GM12864 (cell line): ENCODE results near the gene SYT11.

ENCODE experiments used
- DNase-seq: peaks from one replicate; pipeline ENCODE4 v3.0.0-alpha.2; 2011; ENCODE audit warnings: low read depth
- H3K4me3 ChIP-seq: 2 replicates; pipeline ENCODE4 v1.5.1; 2011; ENCODE audit warnings: mild to moderate bottlenecking, low read depth, low read length, control low read depth
- TF ChIP-seq, protein P1 (sequence below): IDR thresholded peaks from 2 replicates; pipeline ENCODE4 v1.5.1; 2011; ENCODE audit warnings: low read depth, mild to moderate bottlenecking, moderate library complexity, low read length, control low read depth, inconsistent platforms; ENCODE audit errors: missing control alignments

SYT11 gene

DNA sequence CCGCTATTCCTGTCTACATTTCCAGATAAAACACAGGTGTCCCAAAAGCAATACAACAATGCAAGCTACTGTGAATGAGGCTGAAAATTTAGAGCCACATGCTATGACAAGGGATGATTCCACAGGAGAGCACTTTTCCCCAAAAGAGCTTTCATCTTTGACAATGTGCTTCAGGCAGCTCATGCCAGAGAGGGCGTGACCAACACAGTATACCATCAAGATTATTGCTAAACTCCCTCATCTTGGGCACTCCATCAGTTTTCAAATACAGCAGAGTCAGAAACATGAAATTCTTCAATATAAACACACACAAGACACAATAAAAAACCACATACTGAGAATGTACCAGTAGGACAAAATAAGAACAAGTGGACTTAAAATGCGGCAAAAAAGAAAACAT, 9.0 kb upstream of the SYT11 start:
- no peak overlapping the region for H3K4me3 ChIP-seq
- TF ChIP-seq, protein P1, sequence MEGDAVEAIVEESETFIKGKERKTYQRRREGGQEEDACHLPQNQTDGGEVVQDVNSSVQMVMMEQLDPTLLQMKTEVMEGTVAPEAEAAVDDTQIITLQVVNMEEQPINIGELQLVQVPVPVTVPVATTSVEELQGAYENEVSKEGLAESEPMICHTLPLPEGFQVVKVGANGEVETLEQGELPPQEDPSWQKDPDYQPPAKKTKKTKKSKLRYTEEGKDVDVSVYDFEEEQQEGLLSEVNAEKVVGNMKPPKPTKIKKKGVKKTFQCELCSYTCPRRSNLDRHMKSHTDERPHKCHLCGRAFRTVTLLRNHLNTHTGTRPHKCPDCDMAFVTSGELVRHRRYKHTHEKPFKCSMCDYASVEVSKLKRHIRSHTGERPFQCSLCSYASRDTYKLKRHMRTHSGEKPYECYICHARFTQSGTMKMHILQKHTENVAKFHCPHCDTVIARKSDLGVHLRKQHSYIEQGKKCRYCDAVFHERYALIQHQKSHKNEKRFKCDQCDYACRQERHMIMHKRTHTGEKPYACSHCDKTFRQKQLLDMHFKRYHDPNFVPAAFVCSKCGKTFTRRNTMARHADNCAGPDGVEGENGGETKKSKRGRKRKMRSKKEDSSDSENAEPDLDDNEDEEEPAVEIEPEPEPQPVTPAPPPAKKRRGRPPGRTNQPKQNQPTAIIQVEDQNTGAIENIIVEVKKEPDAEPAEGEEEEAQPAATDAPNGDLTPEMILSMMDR, result no peak
- DNase-seq, result no peak

DNA sequence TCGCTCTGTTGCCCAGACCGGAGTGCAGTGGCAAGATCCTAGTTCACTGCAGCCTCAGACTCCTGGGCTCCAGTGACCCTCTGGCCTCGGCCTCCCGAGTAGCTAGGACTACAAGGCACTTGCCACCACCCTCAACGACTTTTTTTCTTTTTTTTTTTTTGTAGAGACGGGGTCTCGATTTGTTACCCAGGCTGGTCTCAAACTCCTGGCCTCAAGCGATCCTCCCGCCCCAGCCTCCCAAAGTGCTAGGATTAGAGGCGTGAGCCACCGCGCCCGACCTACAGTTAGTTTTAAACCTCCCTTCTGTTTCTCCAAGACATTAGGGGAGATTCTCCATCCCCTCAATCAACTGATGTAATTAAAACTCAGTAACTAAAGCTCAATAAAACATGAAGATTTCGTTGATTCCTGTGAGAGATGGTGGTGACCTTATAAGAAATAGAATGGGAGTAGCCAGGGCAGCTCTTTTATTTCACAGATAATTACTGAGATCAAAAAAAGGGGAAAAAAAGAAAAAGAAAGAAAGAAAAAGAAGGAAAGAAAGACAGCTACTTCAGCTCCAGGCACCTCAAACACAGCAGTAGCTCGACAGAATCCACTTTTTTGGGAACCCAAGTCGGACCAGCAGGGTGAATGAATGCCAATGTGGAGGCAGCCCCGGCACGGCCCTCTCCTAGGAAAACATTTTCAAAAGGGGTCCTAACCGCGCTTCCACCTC, 3.0 kb upstream of the SYT11 start:
- DNase-seq, result no peak
- H3K4me3 ChIP-seq, result peak overlapping the region; percentile 73
- TF ChIP-seq, protein P1, result no peak

DNA sequence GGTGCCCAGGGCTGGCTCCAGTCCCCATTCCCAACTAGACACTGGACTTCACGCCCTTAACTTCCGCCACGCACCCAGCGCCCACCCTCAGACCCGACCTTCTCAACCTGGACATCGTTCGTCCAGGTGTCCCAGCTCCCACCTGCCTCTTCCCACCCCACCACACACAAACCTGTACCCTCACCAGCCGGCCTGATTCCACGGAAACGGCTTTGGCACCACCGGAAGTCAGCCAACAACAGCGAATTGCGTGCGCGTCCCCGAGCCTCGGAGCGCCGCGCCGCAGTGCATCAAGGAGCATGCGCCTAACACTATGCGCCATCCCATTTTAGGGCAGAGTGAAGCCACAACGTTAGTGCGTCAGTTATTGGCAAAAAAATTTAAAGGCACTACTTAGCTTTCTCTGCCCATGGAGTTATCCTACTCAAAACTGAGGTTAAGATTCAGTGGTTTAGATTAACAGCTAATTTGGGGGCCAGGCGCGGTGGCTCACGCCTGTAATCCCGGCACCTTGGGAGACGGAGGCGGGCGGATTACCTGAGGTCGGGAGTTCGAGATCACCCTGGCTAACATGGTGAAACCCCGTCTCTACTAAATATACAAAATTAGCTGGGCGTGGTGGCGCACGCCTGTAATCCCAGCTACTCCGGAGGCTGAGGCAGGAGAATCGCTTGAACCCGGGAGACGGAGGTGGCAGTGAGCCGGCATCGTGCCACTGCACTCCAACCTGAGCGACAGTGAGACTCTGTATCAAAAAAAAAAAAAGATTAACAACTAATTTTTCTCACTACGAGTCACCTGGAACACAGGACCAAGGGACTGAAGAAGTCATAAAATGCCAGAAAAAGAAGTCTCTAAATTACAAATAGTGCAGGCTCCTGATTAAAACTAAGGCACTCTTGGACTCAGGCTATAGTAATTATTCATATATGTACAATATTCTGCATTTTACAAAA, 2.1 kb upstream of the SYT11 start, which contains the start of gene GON4L:
Gene GON4L, minus strand, starts transcription at position 240 of the 956 bp plus-strand sequence. CDS start 3,434 bp downstream, outside the sequence.
- TF ChIP-seq, protein P1, result no peak
- H3K4me3 ChIP-seq, result peak within 1 kb of the TSS; percentile 73

DNA sequence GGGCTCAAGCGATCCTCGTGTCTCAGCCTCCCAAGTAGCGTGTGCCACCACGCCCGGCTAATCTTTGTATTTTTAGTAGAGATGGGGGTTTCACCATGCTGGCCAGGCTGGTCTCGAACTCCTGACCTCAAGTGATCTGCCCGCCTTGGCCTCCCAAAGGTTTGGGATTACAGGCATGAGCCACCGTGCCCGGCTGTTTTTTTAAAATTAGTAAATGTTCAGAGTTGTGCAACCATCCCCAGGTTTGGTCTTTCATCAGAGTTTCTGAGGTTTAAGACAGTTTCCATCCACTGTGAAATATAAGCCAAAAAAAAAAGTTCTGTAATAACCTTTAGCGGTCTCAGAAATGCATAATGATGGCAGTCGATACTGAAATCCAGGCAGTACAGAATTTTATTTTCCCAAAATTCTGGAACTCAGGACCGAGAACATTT, 550 bp upstream of the SYT11 start:
- DNase-seq, result no peak
- TF ChIP-seq, protein P1, result no peak
- peak overlapping the region; percentile 73 for H3K4me3 ChIP-seq

More for the DNA sequence above, 2.1 kb upstream of the SYT11 start, which contains the start of gene GON4L:
- peak; percentile 83 for DNase-seq

DNA sequence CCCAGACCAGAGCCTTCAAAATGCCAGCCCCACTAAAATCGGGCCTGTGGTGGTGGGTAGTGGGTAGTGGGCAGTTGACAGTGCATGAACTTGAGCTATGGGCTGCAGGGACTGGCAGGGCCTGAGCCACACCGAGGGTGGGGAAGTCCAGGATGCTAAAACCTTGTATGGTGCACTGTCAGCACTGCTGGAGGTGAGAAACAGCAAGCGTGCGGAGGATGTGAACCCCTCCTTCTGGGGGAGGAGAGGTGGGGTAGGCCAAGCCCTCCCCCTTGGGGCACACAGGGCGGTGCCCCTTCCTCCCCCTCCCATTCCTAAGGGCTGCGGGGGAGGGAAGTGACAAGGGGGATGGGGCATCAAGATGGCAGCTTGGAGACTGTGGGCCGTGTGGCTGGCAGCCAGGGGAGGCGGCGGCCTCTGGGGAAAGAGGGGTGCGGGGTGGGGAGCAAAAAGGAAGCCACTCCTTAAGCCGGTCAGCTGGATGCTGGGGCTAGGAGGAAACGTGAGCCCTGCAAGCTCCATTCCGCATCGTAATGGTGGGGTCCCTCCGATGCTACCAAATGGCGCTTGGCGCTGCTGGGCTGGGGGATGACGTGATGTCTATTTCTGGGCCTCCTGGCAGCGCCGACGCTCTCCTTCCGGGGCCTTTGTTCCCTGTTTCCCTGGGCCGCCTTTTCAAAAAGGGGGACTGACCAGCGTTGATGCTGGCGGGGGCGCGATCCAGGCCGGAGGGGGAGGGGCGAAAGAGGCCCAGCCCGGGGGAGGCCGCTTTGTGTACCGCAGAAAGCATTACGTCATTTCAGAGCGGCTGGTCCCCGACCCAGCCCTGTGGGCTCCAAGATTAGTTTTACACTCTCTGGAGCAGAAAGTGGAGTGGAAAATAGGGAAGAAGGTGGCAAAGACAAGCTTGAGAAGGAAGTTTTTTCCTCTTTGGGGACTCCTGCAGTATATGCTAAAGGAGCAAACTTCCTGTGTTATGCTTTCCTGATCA, 809 bp downstream of the SYT11 start:
- TF ChIP-seq, protein P1, result no peak
- H3K4me3 ChIP-seq, result peak overlapping the region; percentile 18
- DNase-seq, result no peak

DNA sequence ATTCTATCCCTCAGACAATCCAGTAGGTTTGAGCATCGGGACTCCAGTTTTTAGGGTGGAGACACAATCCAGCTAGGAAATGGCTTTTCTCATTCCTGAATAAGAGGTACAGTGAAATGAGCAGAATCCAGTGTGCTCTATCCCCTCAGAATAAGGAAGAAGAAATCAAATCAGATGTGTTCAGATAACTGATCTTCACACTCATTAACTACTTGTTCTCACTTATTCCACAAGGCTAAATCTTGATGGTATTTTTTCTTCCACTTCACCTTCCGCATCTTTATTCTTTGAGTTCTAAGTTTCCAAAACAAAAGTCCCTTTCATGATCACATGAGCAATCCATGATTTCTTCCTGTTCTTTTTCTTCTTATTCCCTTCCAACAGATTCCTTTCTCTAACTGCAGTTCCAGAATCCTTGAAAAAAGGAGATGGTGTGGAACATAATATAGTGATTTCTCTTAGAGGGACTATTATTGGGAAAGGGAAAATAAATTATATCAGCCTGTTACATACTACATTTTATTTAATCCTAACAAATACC, 1.7 kb downstream of the SYT11 start:
- DNase-seq, result no peak
- TF ChIP-seq, protein P1, result no peak
- peak overlapping the region; percentile 18; the same call in 1 of the 2 replicates for H3K4me3 ChIP-seq
